GM21786 (cell line): Measurements from ENCODE around the gene SLC25A29.

Experiments used
- ATAC-seq: cut with Tn5 transposase; IDR thresholded peaks from one replicate; pipeline ENCODE4 v1.9.1; 2021; ENCODE audit not compliant: unreplicated experiment

The SLC25A29 gene

GRCh38 chr14:100282766-100283419, 23.4 kb downstream of the SLC25A29 start:
- no peak for ATAC-seq

GRCh38 chr14:100282083-100282350, 24.2 kb downstream of the SLC25A29 start:
- no peak for ATAC-seq

- no peak for ATAC-seq
Observed at GRCh38 chr14:100281286-100282082, 24.8 kb downstream of the SLC25A29 start.

GRCh38 chr14:100279563-100279962, 26.7 kb downstream of the SLC25A29 start:
- no peak for ATAC-seq

GRCh38 chr14:100279133-100279532, 27.1 kb downstream of the SLC25A29 start:
- no peak for ATAC-seq

GRCh38 chr14:100278702-100279101, 27.5 kb downstream of the SLC25A29 start:
- peak; percentile 74 for ATAC-seq

GRCh38 chr14:100275214-100275613, 31.0 kb downstream of the SLC25A29 start:
- ATAC-seq, result no peak

- no peak for ATAC-seq
Observed at GRCh38 chr14:100274250-100274649, 32.0 kb downstream of the SLC25A29 start.

GRCh38 chr14:100271247-100271939, 34.9 kb downstream of the SLC25A29 start:
- no peak for ATAC-seq

GRCh38 chr14:100268591-100269207, 37.5 kb downstream of the SLC25A29 start:
- ATAC-seq, result no peak

GRCh38 chr14:100267990-100268389, 38.3 kb downstream of the SLC25A29 start:
- no peak for ATAC-seq

GRCh38 chr14:100263141-100263540, 43.1 kb downstream of the SLC25A29 start:
- no peak for ATAC-seq

GRCh38 chr14:100262545-100262944, 43.7 kb downstream of the SLC25A29 start:
- no peak for ATAC-seq

- ATAC-seq, result peak; percentile 49
Observed at GRCh38 chr14:100261621-100262020, 44.6 kb downstream of the SLC25A29 start.

GRCh38 chr14:100256339-100256895, 49.8 kb downstream of the SLC25A29 start:
- ATAC-seq, result peak; percentile 78

- no peak for ATAC-seq
Observed at GRCh38 chr14:100252684-100253083, 53.6 kb downstream of the SLC25A29 start.

GRCh38 chr14:100250732-100251465, 55.3 kb downstream of the SLC25A29 start:
- no peak for ATAC-seq

GRCh38 chr14:100246809-100247428, 59.3 kb downstream of the SLC25A29 start:
- ATAC-seq, result no peak

- ATAC-seq, result no peak
Observed at GRCh38 chr14:100243020-100243419, 63.2 kb downstream of the SLC25A29 start.

- ATAC-seq, result no peak
Observed at GRCh38 chr14:100241279-100241678, 65.0 kb downstream of the SLC25A29 start.
